Endometrium (tissue), 2 donors: Measurements from ENCODE around the gene ZNF280D.
A peak's percentile ranks its signal among the peaks of the same experiment; 100 is the strongest.
"Not testable (repeated sequence)": the region's sequence is repeated elsewhere in the genome, so short reads cannot be mapped to it uniquely, and the experiment has no call there.

Source experiments
- FAIRE-seq: peaks from 2 replicates; lab custom pipeline; 2012; peaks lifted over from hg19 to GRCh38; lab: Jason Lieb, UNC
- donor health status: control.
- donor health status: control.

Gene ZNF280D

GRCh38 chr15:56715220-56715619, 18.1 kb downstream of the ZNF280D start:
- FAIRE-seq, result no peak

GRCh38 chr15:56709502-56709901, 23.8 kb downstream of the ZNF280D start:
- not testable (repeated sequence) for FAIRE-seq

- FAIRE-seq, result no peak
Measured at GRCh38 chr15:56699743-56700142, 33.6 kb downstream of the ZNF280D start.

DNA sequence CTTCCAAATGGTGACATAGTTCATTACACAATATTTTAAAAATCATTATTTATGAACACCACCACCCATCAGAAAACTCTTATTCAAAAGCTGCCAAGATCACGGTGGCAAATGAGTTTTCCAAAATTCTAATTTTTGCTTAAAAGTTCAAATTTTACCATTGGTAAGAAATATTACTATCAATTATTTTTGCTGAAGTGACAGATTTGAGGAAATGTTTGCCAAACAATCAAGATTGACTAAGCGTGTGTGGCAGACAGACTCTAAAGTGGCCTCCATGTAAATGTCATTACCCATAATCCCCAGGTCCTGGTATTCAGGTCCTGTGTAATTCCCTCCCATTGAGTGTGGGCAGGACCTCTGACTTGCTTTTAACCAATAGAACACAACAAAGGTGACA, 35.0 kb downstream of the ZNF280D start:
- no peak for FAIRE-seq

DNA sequence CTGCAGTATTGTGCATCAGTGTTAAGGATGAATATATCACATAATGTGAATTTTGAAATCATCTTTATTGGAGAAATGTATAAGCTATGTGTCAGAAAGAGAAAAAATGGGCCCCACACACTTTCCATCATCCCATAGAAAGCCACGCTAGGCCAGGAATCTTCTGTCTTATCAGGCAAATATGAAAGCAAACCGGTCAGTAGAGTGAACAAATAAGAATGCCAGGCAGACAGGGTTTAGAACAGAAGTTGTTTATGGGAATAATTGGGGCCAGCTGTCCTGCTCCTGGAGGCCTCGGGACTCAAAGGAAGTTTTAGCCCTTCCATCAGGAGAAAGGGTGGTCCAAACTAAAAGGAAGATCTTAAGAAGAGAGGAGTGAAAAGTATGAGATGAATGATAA, 39.5 kb downstream of the ZNF280D start:
- FAIRE-seq, result no peak

DNA sequence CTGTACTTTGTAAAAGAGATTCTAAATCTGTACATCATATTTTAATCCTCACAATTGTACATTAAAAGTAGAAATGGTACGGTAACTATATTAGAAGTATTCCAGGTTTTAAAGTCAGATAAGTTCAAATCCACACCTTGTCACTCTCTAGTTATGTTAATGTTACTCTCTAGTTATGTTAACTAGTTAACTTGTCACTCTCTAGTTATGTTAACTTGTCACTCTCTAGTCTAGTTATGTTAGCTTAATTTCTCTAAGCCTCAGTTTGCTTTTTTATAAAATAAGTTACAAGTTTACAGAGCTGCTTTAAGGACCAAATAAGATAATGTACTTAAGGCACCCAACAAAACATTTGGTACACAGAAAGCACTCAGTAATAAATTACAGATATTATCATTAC, 42.6 kb downstream of the ZNF280D start:
- no peak for FAIRE-seq

- FAIRE-seq, result no peak
Measured at GRCh38 chr15:56683908-56684307, 49.4 kb downstream of the ZNF280D start.

DNA sequence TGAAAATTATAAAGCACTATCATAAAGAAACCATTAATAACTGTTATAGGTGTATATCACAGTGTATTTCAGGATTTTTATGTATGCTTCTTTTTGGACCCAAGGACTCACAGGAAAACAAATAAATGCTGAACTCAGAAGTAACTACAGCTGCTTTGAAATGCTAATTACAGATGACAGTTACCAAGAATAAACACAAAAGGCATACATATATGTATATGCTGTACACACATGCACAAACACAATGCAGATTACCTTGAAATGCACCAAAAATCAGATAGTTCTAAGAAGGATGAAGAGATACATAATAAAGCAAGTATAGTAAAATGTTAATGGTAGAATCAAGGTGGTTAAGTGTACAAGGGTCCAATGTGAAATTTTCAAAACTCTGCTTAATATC, 52.2 kb downstream of the ZNF280D start:
- FAIRE-seq, result no peak

DNA sequence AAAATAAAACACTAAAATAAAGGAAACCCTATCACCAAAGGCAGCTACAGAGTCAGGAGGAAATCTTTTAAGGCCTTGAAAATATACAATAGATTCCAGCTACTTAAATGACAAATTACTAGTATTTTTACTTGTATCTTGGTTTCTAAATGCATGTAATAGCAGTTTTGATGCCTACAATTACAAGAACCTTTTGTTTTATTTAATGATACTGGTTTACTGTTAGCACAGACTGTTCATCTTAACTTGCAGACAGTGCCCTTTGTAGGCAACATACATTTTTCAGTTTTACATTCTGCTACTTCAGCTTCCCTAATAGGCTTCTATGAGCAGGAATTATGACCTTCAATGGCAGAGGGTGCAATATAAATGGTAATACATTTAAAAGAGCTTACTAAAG, 54.1 kb downstream of the ZNF280D start:
- no peak for FAIRE-seq

DNA sequence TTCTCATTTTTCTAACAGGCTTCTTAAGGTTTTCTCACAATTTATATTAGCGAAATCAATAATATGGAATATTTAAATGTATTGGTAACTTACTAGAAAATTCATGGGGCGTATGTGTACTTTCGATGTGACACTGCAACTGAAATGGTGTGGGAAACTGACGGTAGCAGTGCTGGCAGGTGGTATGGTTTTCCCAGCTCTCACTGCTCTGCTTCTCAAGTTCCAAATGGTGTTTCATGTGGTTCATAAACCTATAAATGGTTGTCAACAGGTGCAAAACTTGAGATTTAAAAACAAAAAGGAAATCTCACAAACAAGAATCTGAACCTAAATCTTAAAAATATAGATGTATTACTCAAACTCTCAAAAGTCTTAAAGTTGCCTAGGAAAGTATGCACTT, 54.7 kb downstream of the ZNF280D start:
- FAIRE-seq, result no peak

- FAIRE-seq, result no peak
Measured at GRCh38 chr15:56677271-56677670, 56.0 kb downstream of the ZNF280D start.

DNA sequence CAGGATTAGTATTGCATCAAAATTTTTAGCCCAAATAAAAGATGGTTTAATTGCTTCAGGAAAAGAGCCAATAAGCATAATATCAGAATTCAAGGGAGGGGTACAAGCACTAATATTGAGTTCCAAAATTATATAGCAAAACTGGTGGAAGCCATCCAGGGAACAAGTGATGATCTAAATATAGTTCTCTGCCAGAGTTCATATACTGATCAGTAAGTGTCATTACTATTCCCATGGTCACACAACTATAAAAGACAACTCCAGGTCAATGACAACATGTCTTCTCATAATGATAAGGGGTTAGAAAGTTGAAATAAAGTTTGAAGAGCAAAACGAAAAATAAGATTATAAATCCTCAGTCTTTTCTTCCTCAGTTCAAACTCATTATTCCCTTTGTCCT, 57.4 kb downstream of the ZNF280D start:
- no peak for FAIRE-seq

DNA sequence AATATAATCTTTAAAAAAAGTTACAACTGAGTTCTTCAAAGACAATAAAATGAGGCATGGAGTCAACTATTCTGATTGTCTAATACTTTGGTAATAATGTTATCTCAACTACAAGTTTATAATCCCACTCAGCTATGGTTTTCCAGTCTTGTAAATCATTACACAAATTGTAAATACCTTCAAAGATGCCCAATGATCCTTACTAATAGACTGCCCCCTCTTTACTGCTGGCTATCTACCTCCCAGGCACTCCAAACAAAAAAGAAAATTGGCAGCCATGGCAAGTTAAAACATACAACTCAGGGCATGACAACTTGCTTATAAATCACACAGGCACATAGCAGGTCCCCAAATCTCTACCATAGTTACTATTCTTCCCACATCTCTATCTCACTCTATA, 58.5 kb downstream of the ZNF280D start:
- FAIRE-seq, result no peak

- FAIRE-seq, result no peak
Measured at GRCh38 chr15:56672721-56673120, 60.6 kb downstream of the ZNF280D start.

GRCh38 chr15:56667517-56667916, 65.8 kb downstream of the ZNF280D start:
- no peak for FAIRE-seq

DNA sequence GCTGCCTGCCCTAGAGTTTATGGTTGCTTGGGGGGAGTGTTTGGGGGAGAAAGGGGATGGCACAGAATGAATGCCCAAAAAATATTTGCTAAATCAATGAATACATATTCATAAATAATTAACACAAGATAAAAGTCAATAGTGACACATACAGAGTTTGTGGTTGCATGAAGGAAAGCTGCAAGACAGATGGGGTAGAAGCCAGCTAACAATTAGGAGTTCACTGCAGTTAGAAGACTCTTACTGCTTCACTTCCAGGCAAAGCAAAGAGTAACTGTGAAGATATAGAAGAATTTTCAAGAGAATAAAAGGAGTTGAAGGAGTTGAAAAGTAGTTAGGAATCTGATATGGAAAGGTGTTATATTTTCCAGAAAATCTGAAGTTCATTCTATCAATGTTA, 72.4 kb downstream of the ZNF280D start:
- no peak for FAIRE-seq

GRCh38 chr15:56659197-56659596, 74.1 kb downstream of the ZNF280D start:
- no peak for FAIRE-seq

DNA sequence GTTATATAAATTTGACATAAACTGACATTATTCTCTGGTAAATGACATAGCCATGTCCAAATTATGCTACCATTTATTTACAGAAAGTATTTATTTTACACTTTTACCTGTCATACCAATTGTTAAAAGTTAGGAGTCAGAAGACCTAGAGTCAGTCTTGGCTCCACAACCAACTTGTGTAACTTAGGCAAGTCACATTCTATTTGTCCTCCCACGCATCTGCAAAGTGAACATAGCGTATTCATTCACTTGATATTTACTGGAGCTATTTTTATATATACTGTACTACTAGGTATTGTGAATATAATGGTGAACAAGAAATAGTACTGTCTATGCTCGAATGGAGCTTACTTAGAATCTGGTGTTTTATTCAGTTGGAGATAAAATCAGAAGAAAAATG, 78.7 kb downstream of the ZNF280D start:
- no peak for FAIRE-seq

GRCh38 chr15:56654216-56654615, 79.1 kb downstream of the ZNF280D start:
- FAIRE-seq, result no peak

- peak; percentile 99 for FAIRE-seq
Measured at GRCh38 chr15:56653787-56654186, 79.5 kb downstream of the ZNF280D start.

DNA sequence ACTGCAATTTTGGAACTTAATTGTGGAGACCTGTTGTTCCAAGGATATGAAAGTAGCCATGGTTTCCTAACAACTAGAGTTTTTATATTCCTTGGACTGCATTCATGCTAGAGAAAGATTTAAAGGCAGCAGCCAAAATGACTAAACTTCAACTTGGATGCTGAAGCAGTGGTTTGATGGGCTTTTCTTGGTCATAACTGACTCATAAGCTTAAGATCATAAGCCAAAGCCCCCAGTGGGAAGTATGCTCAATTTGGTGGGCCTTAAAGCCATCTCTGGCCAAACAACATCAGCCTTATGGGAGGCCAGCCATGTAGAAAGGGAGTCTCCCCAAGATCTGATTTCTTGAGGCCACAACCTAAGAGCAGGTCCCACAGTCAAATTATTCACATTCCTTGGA, 80.2 kb downstream of the ZNF280D start:
- no peak for FAIRE-seq

DNA sequence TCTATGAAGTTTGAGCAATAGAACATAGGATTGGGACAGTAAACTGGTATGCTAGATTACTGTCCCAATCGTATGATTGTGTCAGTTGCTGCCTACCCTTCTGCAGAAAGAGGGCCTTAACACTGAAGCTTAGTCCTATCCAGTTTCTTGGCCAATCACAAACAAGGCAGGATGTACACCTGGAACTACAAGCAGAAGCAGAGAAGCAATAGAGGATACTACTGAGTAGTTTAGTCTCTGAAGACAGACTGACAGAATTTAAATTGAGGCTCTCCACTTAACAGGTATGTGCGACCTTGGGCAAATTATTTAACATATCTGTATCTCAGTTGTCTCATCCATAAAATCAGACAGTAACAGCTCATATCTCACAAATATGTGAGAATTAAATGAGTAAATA, 85.0 kb downstream of the ZNF280D start:
- no peak for FAIRE-seq

DNA sequence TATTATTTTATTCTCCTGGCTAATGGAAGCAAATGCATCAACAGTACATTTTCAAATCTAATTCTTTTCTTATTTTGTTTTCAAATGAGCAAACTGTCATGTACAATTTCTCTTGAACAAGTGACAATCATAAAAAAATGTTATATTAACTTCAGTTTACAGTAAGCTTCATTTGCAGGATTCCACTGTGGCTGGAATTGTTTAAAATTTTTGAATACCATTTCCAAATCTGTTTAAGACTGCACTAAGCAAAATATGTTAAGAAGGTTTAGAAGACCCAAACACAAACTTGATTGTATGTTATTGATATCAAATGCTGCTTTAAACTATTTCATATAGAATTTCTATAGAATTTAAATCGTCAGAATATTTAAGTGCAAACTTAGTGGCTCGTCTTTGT, 92.8 kb downstream of the ZNF280D start:
- FAIRE-seq, result no peak

DNA sequence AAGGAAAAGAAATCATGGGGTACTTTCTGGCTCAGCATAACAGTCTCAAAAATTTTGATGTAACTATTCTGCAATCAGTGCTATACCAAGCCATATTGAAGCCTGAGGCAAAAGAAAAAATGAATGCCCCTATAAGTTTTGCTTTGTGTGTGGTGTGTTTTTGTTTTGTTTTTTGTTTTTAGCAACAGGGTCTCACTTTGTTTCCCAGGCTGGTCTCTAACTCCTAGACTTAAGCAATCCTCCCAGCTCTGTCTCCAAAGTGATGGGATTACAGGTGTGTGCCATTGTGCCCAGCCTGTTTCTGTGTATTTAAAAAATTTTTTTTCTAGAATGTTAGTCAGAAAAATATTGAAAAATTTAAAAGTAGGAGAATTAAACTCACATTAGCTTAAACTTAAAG, 93.2 kb downstream of the ZNF280D start:
- FAIRE-seq, result peak; percentile 21

GRCh38 chr15:56639631-56640030, 93.7 kb downstream of the ZNF280D start:
- no peak for FAIRE-seq
